HCT116 (cell line): ENCODE results near the gene HEG1. TPM values are rescaled to one million over a fixed set of nuclear protein-coding genes. Genes with fewer than 3 reads are reported as not detected.

Experiments
- ATAC-seq: fragments of 200-7000 bp; cut with Tn5 transposase; 2 replicates; pipeline ENCODE4 v1.9.1; 2020; ENCODE audit warnings: mild to moderate bottlenecking, moderate library complexity
- BruUV-seq: library from RNA; stranded (reverse); fragments of 400-500 nt; replicated peaks from 2 replicates; lab custom pipeline; 2021; lab: Mats Ljungman, UMichigan
- CTCF ChIA-PET: fragments of 300-600 bp; sonication (Branson Sonifier 250); formaldehyde crosslinking; loops from one replicate; lab custom pipeline; 2021; ENCODE audit warnings: antibody characterized with exemption; lab: Charles Lee
- POLR2A ChIA-PET: fragments of 300-600, 350-600 bp; sonication (Branson Sonifier 250); formaldehyde crosslinking; loops from one replicate; lab custom pipeline; 2021; ENCODE audit warnings: antibody characterized with exemption; lab: Charles Lee
- RAD21 ChIA-PET, 2 experiments: fragments of 300-600 bp; sonication (Branson Sonifier 250); formaldehyde crosslinking; loops; one replicate each; lab custom pipeline; 2023; ENCODE audit warnings: low total read pairs in 2 of 2; ENCODE audit not compliant: uncharacterized antibody in 2 of 2, unreplicated experiment in 2 of 2, low non-redundant PET in 1 of 2; lab: Charles Lee
- DNase-seq: peaks from one replicate; pipeline ENCODE4 v3.0.0-alpha.2; 2010; ENCODE audit warnings: low read depth, low spot score
- H2AFZ ChIP-seq: fragments of 200-600 bp; shearing (Covaris generic), sonication (generic); 2 replicates; pipeline ENCODE4 v1.6.1; 2017; ENCODE audit warnings: low read depth, mixed run types, mixed read lengths, antibody characterized with exemption, low read length; ENCODE audit not compliant: poor library complexity, severe bottlenecking
- H3K27ac ChIP-seq: 2 replicates; pipeline ENCODE4 v1.5.1; 2012; ENCODE audit warnings: low read depth, low read length
- H3K27me3 ChIP-seq: fragments of 200-600 bp; sonication (generic); 2 replicates; pipeline ENCODE4 v1.6.1; 2016; ENCODE audit warnings: mixed run types, low read length, mixed read lengths; ENCODE audit not compliant: insufficient read depth
- H3K36me3 ChIP-seq, 2 experiments: fragments of 200-500 bp in 1 of 2; fragments of 200-600 bp in 1 of 2; sonication (Bioruptor generic) in 1 of 2; sonication (generic) in 1 of 2; 2 replicates each; pipeline versions ENCODE4 v1.5.1 to v1.6.1; 2014 to 2016; ENCODE audit warnings: low read length in 2 of 2, inconsistent platforms in 1 of 2, mixed read lengths in 1 of 2, mixed run types in 1 of 2; ENCODE audit not compliant: insufficient read depth in 2 of 2, control insufficient read depth in 1 of 2
- H3K4me1 ChIP-seq, 2 experiments: fragments of 200-600 bp in 1 of 2; sonication (generic) in 1 of 2; 2 replicates each; pipeline versions ENCODE4 v1.5.1 to v1.6.1; 2012 to 2017; ENCODE audit warnings: low read length in 2 of 2, inconsistent platforms in 1 of 2, mild to moderate bottlenecking in 1 of 2, mixed read lengths in 1 of 2, mixed run types in 1 of 2, moderate library complexity in 1 of 2; ENCODE audit not compliant: insufficient read depth in 2 of 2, control insufficient read depth in 1 of 2
- H3K4me2 ChIP-seq: fragments of 200-600 bp; sonication (generic); 2 replicates; pipeline ENCODE4 v1.6.1; 2017; ENCODE audit warnings: mixed run types, low read length, mixed read lengths
- H3K4me3 ChIP-seq, 2 experiments: fragments of 200-600 bp in 1 of 2; sonication (generic) in 1 of 2; replicated peaks in 1 of 2; 2 replicates each; pipeline ENCODE4 v1.5.1; 2011 to 2016; ENCODE audit warnings: low read length in 2 of 2, control low read depth in 1 of 2, low read depth in 1 of 2, mild to moderate bottlenecking in 1 of 2, mixed read lengths in 1 of 2, mixed run types in 1 of 2
- H3K79me2 ChIP-seq: fragments of 200-600 bp; sonication (generic); 2 replicates; pipeline ENCODE4 v1.6.1; 2017; ENCODE audit warnings: mild to moderate bottlenecking, mixed run types, low read length, moderate library complexity, mixed read lengths; ENCODE audit not compliant: insufficient read depth
- H3K9ac ChIP-seq: fragments of 200-600 bp; sonication (generic); 2 replicates; pipeline ENCODE4 v1.6.1; 2016; ENCODE audit warnings: low read length, mixed read lengths
- H3K9me2 ChIP-seq: fragments of 200-600 bp; sonication (generic), shearing (Covaris generic); 2 replicates; pipeline ENCODE4 v1.6.1; 2017; ENCODE audit warnings: mixed run types, mild to moderate bottlenecking, moderate library complexity; ENCODE audit not compliant: insufficient read depth
- H3K9me3 ChIP-seq, 2 experiments: fragments of 200-500 bp in 1 of 2; fragments of 200-600 bp in 1 of 2; sonication (Bioruptor generic) in 1 of 2; sonication (generic) in 1 of 2; 2 replicates each; pipeline ENCODE4 v1.6.1; 2014 to 2017; ENCODE audit warnings: low read length in 2 of 2, mixed read lengths in 2 of 2, inconsistent platforms in 1 of 2, low read depth in 1 of 2, mild to moderate bottlenecking in 1 of 2, mixed run types in 1 of 2, moderate library complexity in 1 of 2; ENCODE audit not compliant: control insufficient read depth in 1 of 2, insufficient read depth in 1 of 2
- H4K20me1 ChIP-seq: fragments of 200-600 bp; sonication (generic), shearing (Covaris generic); 2 replicates; pipeline ENCODE4 v1.6.1; 2017; ENCODE audit warnings: mixed run types, mild to moderate bottlenecking, moderate library complexity; ENCODE audit not compliant: insufficient read depth
- EGR1 ChIP-seq: IDR thresholded peaks from 2 replicates; pipeline ENCODE4 v1.6.1; 2012; ENCODE audit warnings: low read depth
- ELF1 ChIP-seq: IDR thresholded peaks from 2 replicates; pipeline ENCODE4 v1.6.1; 2012; ENCODE audit warnings: low read depth, borderline replicate concordance
- EZH2 ChIP-seq: fragments of 200-600 bp; sonication (generic); IDR thresholded peaks from 2 replicates; pipeline ENCODE4 v1.6.1; 2017; ENCODE audit warnings: antibody characterized with exemption, mixed run types
- POLR2AphosphoS5 ChIP-seq: IDR thresholded peaks from 2 replicates; pipeline ENCODE4 v1.6.1; 2011; ENCODE audit warnings: mild to moderate bottlenecking, low read depth, low read length, moderate library complexity
- RAD21 ChIP-seq: IDR thresholded peaks from 2 replicates; pipeline ENCODE4 v1.6.1; 2012; ENCODE audit warnings: low read depth, mild to moderate bottlenecking
- SIN3A ChIP-seq: IDR thresholded peaks from 2 replicates; pipeline ENCODE4 v1.6.1; 2012; ENCODE audit warnings: low read depth
- TCF7L2 ChIP-seq: IDR thresholded peaks from 2 replicates; pipeline ENCODE4 v1.7.0; 2011; ENCODE audit warnings: borderline replicate concordance, inconsistent platforms; ENCODE audit not compliant: insufficient read depth, insufficient read length; ENCODE audit errors: extremely low read depth
- ZFX ChIP-seq: fragments of 450-650 bp; IDR thresholded peaks from 2 replicates; pipeline ENCODE4 v1.6.1; 2017
- intact Hi-C: fragments of 100-400 bp; cut with micrococcal nuclease; formaldehyde crosslinking; loops from 2 replicates; pipeline ENCODE4 v1.10.0; 2022
- total RNA-seq: library from RNA; stranded (reverse); gene quantifications from one replicate; pipeline ENCODE4 v1.2.1, GENCODE V29; 2021; ENCODE audit not compliant: unreplicated experiment
- TF ChIP-seq, protein P1 (sequence below): IDR thresholded peaks from 2 replicates; pipeline ENCODE4 v1.6.1; 2012; ENCODE audit warnings: low read depth
- TF ChIP-seq, protein P2 (sequence below): IDR thresholded peaks from 2 replicates; pipeline ENCODE4 v1.6.1; 2012
- TF ChIP-seq, protein P3 (sequence below): IDR thresholded peaks from 2 replicates; pipeline ENCODE4 v1.6.1; 2012

Gene HEG1
- total RNA-seq, 1 experiment from 2014 or later, result 2.6 TPM

DNA sequence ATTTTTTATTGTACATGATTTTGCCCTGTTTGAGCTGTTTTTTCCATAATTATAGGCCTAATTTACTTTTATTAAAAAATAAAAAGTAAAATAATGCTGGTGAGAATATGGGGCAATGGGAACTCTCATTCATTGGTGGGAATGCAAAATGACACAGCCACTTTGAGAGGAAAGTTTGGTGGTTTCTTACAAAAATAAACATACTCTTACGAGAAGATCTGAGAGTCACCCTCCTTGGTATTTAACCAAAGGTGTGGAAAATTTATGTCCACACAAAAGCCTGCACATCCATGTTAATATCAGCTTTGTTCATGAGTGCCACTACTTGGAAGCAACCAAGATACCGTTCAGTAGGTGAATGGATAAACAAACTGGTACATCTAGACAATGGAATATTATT is 131.1 kb downstream of the HEG1 start:
- H3K9ac ChIP-seq, result no peak overlapping the region
- no peak for DNase-seq
- H3K4me2 ChIP-seq, result no peak overlapping the region
- H3K4me3 ChIP-seq, result no peak overlapping the region
- ATAC-seq, result no peak
- H3K27me3 ChIP-seq, result no peaks in the 10 kb centered on the region
- BruUV-seq, result no TSS peak
- no peak overlapping the region for H2AFZ ChIP-seq
- TF ChIP-seq SIN3A (no peak), TCF7L2 (no peak), EGR1 (no peak), EZH2 (no peak)
- TF ChIP-seq, protein P1, sequence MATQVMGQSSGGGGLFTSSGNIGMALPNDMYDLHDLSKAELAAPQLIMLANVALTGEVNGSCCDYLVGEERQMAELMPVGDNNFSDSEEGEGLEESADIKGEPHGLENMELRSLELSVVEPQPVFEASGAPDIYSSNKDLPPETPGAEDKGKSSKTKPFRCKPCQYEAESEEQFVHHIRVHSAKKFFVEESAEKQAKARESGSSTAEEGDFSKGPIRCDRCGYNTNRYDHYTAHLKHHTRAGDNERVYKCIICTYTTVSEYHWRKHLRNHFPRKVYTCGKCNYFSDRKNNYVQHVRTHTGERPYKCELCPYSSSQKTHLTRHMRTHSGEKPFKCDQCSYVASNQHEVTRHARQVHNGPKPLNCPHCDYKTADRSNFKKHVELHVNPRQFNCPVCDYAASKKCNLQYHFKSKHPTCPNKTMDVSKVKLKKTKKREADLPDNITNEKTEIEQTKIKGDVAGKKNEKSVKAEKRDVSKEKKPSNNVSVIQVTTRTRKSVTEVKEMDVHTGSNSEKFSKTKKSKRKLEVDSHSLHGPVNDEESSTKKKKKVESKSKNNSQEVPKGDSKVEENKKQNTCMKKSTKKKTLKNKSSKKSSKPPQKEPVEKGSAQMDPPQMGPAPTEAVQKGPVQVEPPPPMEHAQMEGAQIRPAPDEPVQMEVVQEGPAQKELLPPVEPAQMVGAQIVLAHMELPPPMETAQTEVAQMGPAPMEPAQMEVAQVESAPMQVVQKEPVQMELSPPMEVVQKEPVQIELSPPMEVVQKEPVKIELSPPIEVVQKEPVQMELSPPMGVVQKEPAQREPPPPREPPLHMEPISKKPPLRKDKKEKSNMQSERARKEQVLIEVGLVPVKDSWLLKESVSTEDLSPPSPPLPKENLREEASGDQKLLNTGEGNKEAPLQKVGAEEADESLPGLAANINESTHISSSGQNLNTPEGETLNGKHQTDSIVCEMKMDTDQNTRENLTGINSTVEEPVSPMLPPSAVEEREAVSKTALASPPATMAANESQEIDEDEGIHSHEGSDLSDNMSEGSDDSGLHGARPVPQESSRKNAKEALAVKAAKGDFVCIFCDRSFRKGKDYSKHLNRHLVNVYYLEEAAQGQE, result no peak
- H3K4me1 ChIP-seq, result peaks cover 0 to 3% of the 10 kb centered on the region in 2 experiments; a peak in 1 of 4 replicates
- ChIA-PET RAD21 (no interaction called here), CTCF (interaction anchor here (1.3 to 2.5 kb wide), 2 partner anchors 19 to 164 kb away, joined by 3 to 10 read pairs; no protein-coding TSS in a partner anchor), POLR2A (interaction anchor here (0.9 kb wide), 1 partner anchor 671 kb away, joined by 4 read pairs; the partner anchor contains the start of gene OSBPL11)
- H3K27ac ChIP-seq, result no peak overlapping the region
- H4K20me1 ChIP-seq, result no peaks in the 10 kb centered on the region
- intact Hi-C loops, result no loop called here
- H3K9me2 ChIP-seq, result no peaks in the 10 kb centered on the region
- no peaks in the 10 kb centered on the region for H3K36me3 ChIP-seq
- H3K9me3 ChIP-seq, result no peaks in the 10 kb centered on the region
- no peaks in the 10 kb centered on the region for H3K79me2 ChIP-seq

DNA sequence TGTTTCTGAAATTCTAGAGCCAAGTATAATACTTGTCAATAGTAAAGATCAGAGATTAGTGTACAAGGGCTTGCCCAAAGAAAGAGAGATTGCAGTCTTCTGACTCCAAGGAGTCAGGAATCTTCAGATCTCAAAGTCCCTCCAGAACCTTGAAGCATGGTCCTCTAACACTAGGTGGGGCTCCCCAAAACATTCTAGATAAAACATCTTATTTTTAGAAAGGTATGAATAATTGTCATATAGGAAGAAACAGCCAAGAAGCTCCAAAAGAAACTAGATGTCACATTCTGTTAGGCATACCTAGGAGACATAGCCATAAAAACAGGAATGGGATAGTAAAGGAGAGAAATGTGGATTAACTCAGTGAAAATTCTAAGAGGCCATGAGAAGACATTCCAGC is 132.0 kb downstream of the HEG1 start:
- RAD21 ChIA-PET, result no interaction called here
- no peaks in the 10 kb centered on the region for H3K36me3 ChIP-seq
- no peak for DNase-seq
- H3K27ac ChIP-seq, result no peak overlapping the region
- POLR2A ChIA-PET, result interaction anchor here (0.9 kb wide), 1 partner anchor 672 kb away, joined by 4 read pairs; the partner anchor contains the start of gene OSBPL11
- ATAC-seq, result peak; percentile 65
- no peak overlapping the region for H3K4me3 ChIP-seq
- H2AFZ ChIP-seq, result no peak overlapping the region
- H3K79me2 ChIP-seq, result no peaks in the 10 kb centered on the region
- no peaks in the 10 kb centered on the region for H3K27me3 ChIP-seq
- no peak overlapping the region for H3K4me2 ChIP-seq
- CTCF ChIA-PET, result interaction anchor here (0.9 to 2.5 kb wide), 3 partner anchors 18 to 662 kb away, joined by 3 to 10 read pairs (median 3); no protein-coding TSS in a partner anchor
- no TSS peak for BruUV-seq
- intact Hi-C loops, result no loop called here
- no peaks in the 10 kb centered on the region for H3K9me3 ChIP-seq
- no peak overlapping the region for H3K9ac ChIP-seq
- H3K4me1 ChIP-seq, result peaks cover 0 to 3% of the 10 kb centered on the region in 2 experiments; a peak in 1 of 4 replicates
- no peaks in the 10 kb centered on the region for H4K20me1 ChIP-seq
- no peaks in the 10 kb centered on the region for H3K9me2 ChIP-seq
- TF ChIP-seq POLR2AphosphoS5 (no peak), RAD21 (peak; percentile 29; the same call in 1 of the 2 replicates), ELF1 (no peak), ZFX (no peak)
- TF ChIP-seq, protein P1, result no peak
- TF ChIP-seq, protein P2, sequence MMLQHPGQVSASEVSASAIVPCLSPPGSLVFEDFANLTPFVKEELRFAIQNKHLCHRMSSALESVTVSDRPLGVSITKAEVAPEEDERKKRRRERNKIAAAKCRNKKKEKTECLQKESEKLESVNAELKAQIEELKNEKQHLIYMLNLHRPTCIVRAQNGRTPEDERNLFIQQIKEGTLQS, result no peak
- TF ChIP-seq, protein P3, sequence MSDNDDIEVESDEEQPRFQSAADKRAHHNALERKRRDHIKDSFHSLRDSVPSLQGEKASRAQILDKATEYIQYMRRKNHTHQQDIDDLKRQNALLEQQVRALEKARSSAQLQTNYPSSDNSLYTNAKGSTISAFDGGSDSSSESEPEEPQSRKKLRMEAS, result no peak
